ENCODE results near the gene SPOCD1. TPM values are rescaled to one million over a fixed set of nuclear protein-coding genes. Genes with fewer than 3 reads are reported as not detected.

The SPOCD1 gene
- polyA plus RNA-seq, 1 of the 3 experiments (the other 2 are of a cell fraction), result 10.7 TPM

GRCh38 chr1:31836638-31837037 is 20.8 kb upstream of the SPOCD1 start:
- Histone ChIP-seq H3K4me2 (no peak overlapping the region), H2AFZ (ENCODE audit: low read depth) (no peak overlapping the region), H3K79me2 (ENCODE audit: insufficient read depth) (no peaks in the 10 kb centered on the region), H3F3A (replicated peaks; ENCODE audit: insufficient read depth) (no peaks in the 10 kb centered on the region), H3K27ac (ENCODE audit: low read depth in 2 of 2, low read length in 1 of 2) (no peak overlapping the region), H3K4me3 (ENCODE audit: low read depth in 2 of 2, low read length in 1 of 2) (no peak overlapping the region), H3K27me3 (ENCODE audit: insufficient read depth) (no peaks in the 10 kb centered on the region), H3K4me1 (ENCODE audit: control insufficient read depth in 1 of 2, insufficient read depth in 2 of 2, low read depth in 1 of 2, low read length in 1 of 2) (peaks cover 0 to 5% of the 10 kb centered on the region in 2 experiments; a peak in 1 of 4 replicates), H3K36me3 (replicated peaks in 1 of 2; ENCODE audit: control insufficient read depth in 1 of 2, insufficient read depth in 2 of 2, low read length in 1 of 2) (no peaks in the 10 kb centered on the region), H3K9ac (no peak overlapping the region), H3K9me2 (no peaks in the 10 kb centered on the region), H4K20me1 (ENCODE audit: insufficient read depth) (no peaks in the 10 kb centered on the region), H3K9me3 (no peaks in the 10 kb centered on the region)
- TF ChIP-seq RFX5 (IDR thresholded peaks at IDR 0.05; ENCODE audit: low read length) (no peak), EP300 (IDR thresholded peaks at IDR 0.05; ENCODE audit: borderline replicate concordance in 1 of 2, low read depth in 1 of 2, low read length in 1 of 2) (no peak), PBX3 (IDR thresholded peaks at IDR 0.05) (no peak), RXRA (IDR thresholded peaks at IDR 0.05; ENCODE audit: borderline replicate concordance, low read depth) (no peak), MAX (IDR thresholded peaks at IDR 0.05; ENCODE audit: low read depth) (no peak), FOXJ3 (CRISPR knock-in tag; IDR thresholded peaks at IDR 0.05) (no peak), RCOR1 (IDR thresholded peaks at IDR 0.05; ENCODE audit: low read length) (no peak)
- DNase-seq, result no peak
- whole genome bisulfite sequencing (ENCODE audit: low lambda C conversion rate), result 65% methylated on average over 5 of the region's 5 CpGs
- ChIA-PET CTCF (interaction anchor here (0.6 to 1.7 kb wide), 3 partner anchors 47 to 127 kb away, joined by 3 to 6 read pairs (median 4); no protein-coding TSS in a partner anchor), POLR2A (no interaction called here)

- H3K4me3 ChIP-seq (ENCODE audit: low read depth in 2 of 2, low read length in 1 of 2), result no peak overlapping the region
- DNase-seq, result no peak
- H3K27me3 ChIP-seq (ENCODE audit: insufficient read depth), result no peaks in the 10 kb centered on the region
- H3K9me3 ChIP-seq, result no peaks in the 10 kb centered on the region
- no peak overlapping the region for H3K9ac ChIP-seq
- H3K4me2 ChIP-seq, result no peak overlapping the region
- H3K4me1 ChIP-seq (ENCODE audit: control insufficient read depth in 1 of 2, insufficient read depth in 2 of 2, low read depth in 1 of 2, low read length in 1 of 2), result peaks cover 0 to 9% of the 10 kb centered on the region in 2 experiments; a peak in 1 of 4 replicates
- no peaks in the 10 kb centered on the region for H3F3A ChIP-seq (replicated peaks; ENCODE audit: insufficient read depth)
- POLR2A ChIA-PET, result no interaction called here
- no peak overlapping the region for H2AFZ ChIP-seq (ENCODE audit: low read depth)
- H3K9me2 ChIP-seq, result no peaks in the 10 kb centered on the region
- H3K27ac ChIP-seq (ENCODE audit: low read depth in 2 of 2, low read length in 1 of 2), result no peak overlapping the region
- CTCF ChIA-PET, result interaction anchor here (1.1 to 1.5 kb wide), 3 partner anchors 12 to 129 kb away, joined by 3 to 4 read pairs (median 3); no protein-coding TSS in a partner anchor
- WGBS (ENCODE audit: low lambda C conversion rate), result 71% methylated on average over 3 of the region's 3 CpGs
- no peaks in the 10 kb centered on the region for H3K79me2 ChIP-seq (ENCODE audit: insufficient read depth)
- H3K36me3 ChIP-seq (replicated peaks in 1 of 2; ENCODE audit: control insufficient read depth in 1 of 2, insufficient read depth in 2 of 2, low read length in 1 of 2), result no peaks in the 10 kb centered on the region
- no peaks in the 10 kb centered on the region for H4K20me1 ChIP-seq (ENCODE audit: insufficient read depth)
- TF ChIP-seq POLR2AphosphoS5 (IDR thresholded peaks at IDR 0.05; ENCODE audit: low read depth, low read length) (no peak), RAD21 (IDR thresholded peaks at IDR 0.05; ENCODE audit: low read length) (no peak), IRF3 (IDR thresholded peaks at IDR 0.05; ENCODE audit: low read depth, low read length) (no peak), SIN3A (IDR thresholded peaks at IDR 0.05; ENCODE audit: borderline replicate concordance, low read depth, low read length) (no peak), TAF1 (IDR thresholded peaks at IDR 0.05; ENCODE audit: borderline replicate concordance, low read depth, low read length) (no peak), RFX5 (IDR thresholded peaks at IDR 0.05; ENCODE audit: low read length) (no peak), YY1 (IDR thresholded peaks at IDR 0.05; ENCODE audit: low read depth) (no peak), MEF2A (IDR thresholded peaks at IDR 0.05; ENCODE audit: borderline replicate concordance, low read depth) (no peak), TEAD4 (IDR thresholded peaks at IDR 0.05; ENCODE audit: borderline replicate concordance, insufficient read depth) (no peak), USF1 (IDR thresholded peaks at IDR 0.05; ENCODE audit: borderline replicate concordance, low read depth) (no peak), PBX3 (IDR thresholded peaks at IDR 0.05) (no peak), MAX (IDR thresholded peaks at IDR 0.05; ENCODE audit: low read depth) (no peak), ZBTB33 (IDR thresholded peaks at IDR 0.05; ENCODE audit: borderline replicate concordance, low read depth) (no peak), SMC3 (IDR thresholded peaks at IDR 0.05; ENCODE audit: low read depth, low read length) (no peak), JUND (IDR thresholded peaks at IDR 0.05) (no peak), TCF12 (IDR thresholded peaks at IDR 0.05) (no peak)
Measured at GRCh38 chr1:31835415-31835814, 19.6 kb upstream of the SPOCD1 start.

All from SK-N-SH (cell line).